Adrenal gland (tissue), 12 donors: Measurements from ENCODE around the gene AFDN. TPM values are rescaled to one million over a fixed set of nuclear protein-coding genes. Genes with fewer than 3 reads are reported as not detected.

ENCODE experiments used
- DNase-seq, 7 donors: peaks; one replicate each; pipeline ENCODE4 v3.0.0-alpha.2; 2019 to 2020
- H3K27ac ChIP-seq, 5 donors: fragments of 200-600 bp; sonication (generic) in 4 of 5; 1 replicate in 3 of 5; 2 replicates in 2 of 5; pipeline versions ENCODE4 v1.5.1 to v1.8.0; 2016 to 2020; ENCODE audit warnings: mild to moderate bottlenecking in 1 of 5
- H3K27me3 ChIP-seq: fragments of 200-600 bp; 2 replicates; pipeline ENCODE4 v1.8.0; 2021
- H3K36me3 ChIP-seq, 2 donors: fragments of 200-600 bp; replicated peaks in 1 of 2; 1 replicate in 1 of 2; 2 replicates in 1 of 2; pipeline versions ENCODE4 v1.5.1 to v1.8.0; 2018 to 2022
- H3K4me1 ChIP-seq, 2 donors: fragments of 200-600 bp; replicated peaks in 1 of 2; 1 replicate in 1 of 2; 2 replicates in 1 of 2; pipeline versions ENCODE4 v1.5.1 to v1.8.0; 2018 to 2021
- H3K4me3 ChIP-seq, 4 donors: fragments of 200-600 bp; sonication (generic) in 3 of 4; one replicate each; pipeline ENCODE4 v1.5.1; 2016 to 2018
- H3K9me3 ChIP-seq, 3 donors: fragments of 200-600 bp; sonication (generic) in 1 of 3; replicated peaks in 1 of 3; 1 replicate in 2 of 3; 2 replicates in 1 of 3; pipeline versions ENCODE4 v1.5.1 to v1.8.0; 2016 to 2021
- POLR2A ChIP-seq, 2 donors: fragments of 450-650 bp; IDR thresholded peaks; one replicate each; pipeline ENCODE4 v1.6.1; 2017; ENCODE audit warnings: antibody characterized with exemption in 2 of 2, mild to moderate bottlenecking in 2 of 2, moderate library complexity in 1 of 2
- WGBS, 4 donors: extraction: QIAGEN DNeasy Blood & Tissue Kit in 2 of 4; methylation state at CpG; one replicate each; pipeline versions ENCODE4 v1.1.5 to v1.1.7; 2013 to 2017; 5-methylcytosine and 5-hydroxymethylcytosine counted together
- intact Hi-C, 2 donors: fragments of 100-400 bp; cut with DNase I; formaldehyde crosslinking; loops; one replicate each; pipeline versions ENCODE4 v1.14.1 to v1.15.0; 2022 to 2023
- polyA plus RNA-seq, 3 donors: library from polyadenylated mRNA; stranded (reverse); fragments of 200-250 nt in 2 of 3; fragments of 350-450 nt in 1 of 3; fragmentation: Illumina TruSeq in 1 of 3; extraction: RNeasy Lipid Tissue Mini Kit (QIAGEN cat#74804) in 1 of 3; gene quantifications; one replicate each; pipeline ENCODE4 v1.2.3, GENCODE V29; 2013 to 2014
- total RNA-seq, 9 donors: library from RNA; depleted of rRNA in 4 of 9; stranded (reverse); fragments of >200 nt in 4 of 9; fragments of 120-200 nt in 1 of 9; fragmentation: NEBNext Ultra II Directional in 1 of 9; extraction: Animal tissue kit (Norgen Biotek cat#: 25700) in 1 of 9; gene quantifications; one replicate each; pipeline versions ENCODE4 v1.1.0 to v1.2.4, GENCODE V29; 2013 to 2023
- TF ChIP-seq, protein P1 (sequence below), 6 experiments: fragments of 450-650 bp in 4 of 6; fragments of 200-600 bp in 2 of 6; sonication (generic) in 1 of 6; IDR thresholded peaks; 1 replicate in 5 of 6; 2 replicates in 1 of 6; pipeline versions ENCODE4 v1.5.1 to v1.8.0; 2016 to 2021; ENCODE audit warnings: antibody characterized with exemption in 6 of 6, mild to moderate bottlenecking in 2 of 6, moderate library complexity in 1 of 6
- donor health status: healthy with polysubstance abuse.
- donor health status: Bipolar disorder and iron deficiency.
- donor health status: DM: yes; HTN: yes; CAD: no.
- donor health status: DM: no; HTN: no; CAD: no.
- donor health status: DM: no; HTN: no; CAD: no.
- donor health status: DM: yes; HTN: yes; CAD: no.

AFDN gene
- total and polyA plus RNA-seq, 12 donors = 15.2 to 47.1 (median 39.3) TPM

DNA sequence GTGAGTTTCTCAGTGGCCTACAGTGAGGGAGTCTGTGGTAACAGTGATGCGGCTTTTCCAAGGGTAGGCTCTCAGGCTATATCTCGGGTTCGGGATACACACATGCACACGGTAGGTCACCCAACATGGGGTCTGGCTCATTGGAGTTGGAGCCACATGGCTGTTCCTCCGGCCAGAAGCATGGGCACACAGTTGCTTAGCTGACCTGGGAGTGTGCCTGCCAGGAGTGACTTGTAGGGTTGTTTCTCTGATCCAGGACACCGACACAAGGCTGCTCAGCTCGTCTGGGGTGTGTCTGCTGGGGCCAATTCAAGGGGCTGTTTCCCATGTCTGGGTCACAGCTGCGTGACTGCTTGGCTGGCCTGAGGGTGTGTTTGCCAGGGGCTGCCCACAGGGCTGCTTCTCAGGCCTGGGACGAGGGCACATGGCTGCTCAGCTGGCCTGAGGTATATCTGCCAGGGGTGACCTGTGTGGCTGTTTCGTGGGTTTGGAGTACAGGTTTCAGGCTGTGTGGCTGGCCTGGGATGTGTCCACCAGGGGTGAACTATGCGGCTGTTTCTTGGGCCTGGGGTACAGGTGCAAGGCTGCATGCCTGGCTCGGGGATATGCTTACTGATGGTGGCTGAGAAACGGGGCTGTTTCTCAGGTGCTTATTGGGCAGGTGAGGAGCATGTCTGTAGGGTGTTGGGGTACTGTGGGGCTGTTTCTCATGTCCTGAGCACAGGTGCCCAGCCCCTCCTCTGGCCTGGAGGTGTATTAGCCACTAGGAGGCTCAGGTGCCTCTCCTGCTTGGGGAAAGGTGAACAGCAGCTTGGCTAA is 185.9 kb downstream of the AFDN start:
- TF ChIP-seq, protein P1, sequence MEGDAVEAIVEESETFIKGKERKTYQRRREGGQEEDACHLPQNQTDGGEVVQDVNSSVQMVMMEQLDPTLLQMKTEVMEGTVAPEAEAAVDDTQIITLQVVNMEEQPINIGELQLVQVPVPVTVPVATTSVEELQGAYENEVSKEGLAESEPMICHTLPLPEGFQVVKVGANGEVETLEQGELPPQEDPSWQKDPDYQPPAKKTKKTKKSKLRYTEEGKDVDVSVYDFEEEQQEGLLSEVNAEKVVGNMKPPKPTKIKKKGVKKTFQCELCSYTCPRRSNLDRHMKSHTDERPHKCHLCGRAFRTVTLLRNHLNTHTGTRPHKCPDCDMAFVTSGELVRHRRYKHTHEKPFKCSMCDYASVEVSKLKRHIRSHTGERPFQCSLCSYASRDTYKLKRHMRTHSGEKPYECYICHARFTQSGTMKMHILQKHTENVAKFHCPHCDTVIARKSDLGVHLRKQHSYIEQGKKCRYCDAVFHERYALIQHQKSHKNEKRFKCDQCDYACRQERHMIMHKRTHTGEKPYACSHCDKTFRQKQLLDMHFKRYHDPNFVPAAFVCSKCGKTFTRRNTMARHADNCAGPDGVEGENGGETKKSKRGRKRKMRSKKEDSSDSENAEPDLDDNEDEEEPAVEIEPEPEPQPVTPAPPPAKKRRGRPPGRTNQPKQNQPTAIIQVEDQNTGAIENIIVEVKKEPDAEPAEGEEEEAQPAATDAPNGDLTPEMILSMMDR (IDR thresholded peaks at IDR 0.05) = no peak
- no peak for TF ChIP-seq POLR2A (IDR thresholded peaks at IDR 0.05)
- 70 to 93% (median 82%) methylated on average over 5 to 13 of the region's 13 CpGs for WGBS, 4 donors
- intact Hi-C loops = no loop called here
- Histone ChIP-seq H3K36me3 (no peaks in the 10 kb centered on the region), H3K4me1 (peaks cover 0 to 5% of the 10 kb centered on the region in 2 donors), H3K9me3 (peaks cover 0 to 12% (median 8%) of the 10 kb centered on the region in 3 donors), H3K4me3 (no peak overlapping the region), H3K27me3 (no peaks in the 10 kb centered on the region), H3K27ac (no peak overlapping the region)
- peak in 1 of 7 donors; percentile 23 for DNase-seq

DNA sequence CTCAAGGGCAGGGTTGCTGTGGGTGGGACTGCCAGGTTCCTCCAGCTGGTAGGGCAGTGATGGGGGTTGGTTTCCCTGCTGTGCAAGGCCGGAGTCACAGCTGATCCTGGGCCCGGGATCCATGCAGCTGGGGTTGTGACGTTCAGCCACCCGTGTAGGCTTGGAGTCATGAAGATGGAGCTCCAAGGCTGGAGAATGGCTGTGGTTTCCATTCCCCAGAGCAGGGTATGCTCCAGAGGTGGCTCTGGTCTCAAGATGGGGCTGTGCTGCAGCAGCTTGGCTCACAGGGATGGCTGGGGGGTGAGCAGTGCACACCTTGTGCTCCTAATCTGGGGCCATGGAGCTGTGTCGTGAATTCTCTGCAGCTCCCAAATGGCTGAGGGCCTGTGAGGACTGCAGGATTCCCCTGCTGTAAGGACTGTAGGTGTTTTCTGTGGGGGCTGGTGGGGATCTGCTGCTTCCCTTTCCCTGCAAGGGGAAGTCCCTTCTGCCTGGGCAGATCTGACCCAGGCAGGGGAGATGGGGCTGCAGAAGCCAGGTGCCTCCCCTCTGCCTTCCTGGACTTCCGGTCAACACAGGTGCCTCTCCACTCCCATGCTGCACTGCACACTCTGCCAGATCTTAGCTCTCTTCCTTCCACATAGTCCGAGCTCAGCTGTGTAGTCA is 186.7 kb downstream of the AFDN start:
- intact Hi-C loops = no loop called here
- WGBS, 4 donors = 77 to 87% (median 78%) methylated on average over 5 to 7 of the region's 7 CpGs
- Histone ChIP-seq H3K9me3 (peaks cover 0 to 12% (median 8%) of the 10 kb centered on the region in 3 donors), H3K4me1 (peaks cover 0 to 5% of the 10 kb centered on the region in 2 donors), H3K27me3 (no peaks in the 10 kb centered on the region), H3K4me3 (no peak overlapping the region), H3K27ac (no peak overlapping the region), H3K36me3 (no peaks in the 10 kb centered on the region)
- TF ChIP-seq, protein P1 (IDR thresholded peaks at IDR 0.05) = no peak
- no peak for TF ChIP-seq POLR2A (IDR thresholded peaks at IDR 0.05)
- DNase-seq = peak in 1 of 7 donors; percentile 23

DNA sequence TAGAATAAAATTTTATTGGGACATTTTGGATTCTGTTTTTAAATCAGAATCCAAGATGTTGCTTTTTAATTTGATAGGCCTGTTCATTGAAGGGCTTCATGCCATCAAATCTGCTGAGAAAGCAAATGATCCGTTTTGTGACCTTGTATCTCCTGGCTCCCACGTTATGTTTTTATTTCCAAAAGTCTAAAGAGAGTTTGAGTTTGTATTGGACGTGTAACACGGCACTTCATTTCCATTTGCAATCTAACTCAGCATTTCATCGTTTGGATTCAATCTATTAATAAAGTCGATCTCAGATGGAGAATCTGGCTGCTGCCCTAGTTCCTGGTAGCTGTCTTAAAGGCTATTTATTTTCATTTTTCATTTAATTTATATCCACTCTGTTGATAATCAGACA is 187.7 kb downstream of the AFDN start:
- Histone ChIP-seq H3K36me3 (no peaks in the 10 kb centered on the region), H3K4me1 (peaks cover 0 to 5% of the 10 kb centered on the region in 2 donors), H3K4me3 (no peak overlapping the region), H3K27ac (no peak overlapping the region), H3K9me3 (peaks cover 0 to 12% (median 8%) of the 10 kb centered on the region in 3 donors), H3K27me3 (no peaks in the 10 kb centered on the region)
- DNase-seq = no peak
- intact Hi-C loops = no loop called here
- TF ChIP-seq, protein P1 (IDR thresholded peaks at IDR 0.05) = no peak
- no peak for TF ChIP-seq POLR2A (IDR thresholded peaks at IDR 0.05)
- 31 to 40% (median 37%) methylated on average over 6 of the region's 6 CpGs for WGBS, 4 donors

DNA sequence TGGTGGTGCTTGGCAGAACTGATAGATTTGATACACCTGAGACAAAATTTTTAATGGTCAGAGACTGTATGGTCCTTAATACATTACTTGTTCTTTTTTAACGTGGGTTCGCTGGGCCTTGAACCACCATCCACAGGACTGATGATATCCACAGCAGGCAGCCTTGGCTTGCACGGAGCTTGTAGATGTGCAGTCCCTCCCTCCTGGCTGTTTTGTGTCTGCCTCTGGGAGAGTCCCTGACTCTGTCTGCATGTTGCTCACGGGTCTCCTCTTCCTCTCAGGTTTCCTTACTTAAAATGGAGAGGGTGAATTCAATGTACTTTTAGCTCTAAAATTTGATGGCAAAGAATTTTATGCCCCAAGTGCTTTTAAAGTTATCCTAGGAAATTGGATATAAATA is 188.3 kb downstream of the AFDN start:
- WGBS, 4 donors = 68 to 82% (median 71%) methylated on average over 4 of the region's 4 CpGs
- intact Hi-C loops = no loop called here
- no peak overlapping the region for H3K4me3 ChIP-seq
- peaks cover 0 to 12% (median 8%) of the 10 kb centered on the region in 3 donors for H3K9me3 ChIP-seq
- peak in 1 of 7 donors; percentile 28 for DNase-seq
- TF ChIP-seq, protein P1 (IDR thresholded peaks at IDR 0.05) = no peak
- TF ChIP-seq POLR2A (IDR thresholded peaks at IDR 0.05) = no peak
- H3K36me3 ChIP-seq = no peaks in the 10 kb centered on the region
- H3K4me1 ChIP-seq = peaks cover 0 to 5% of the 10 kb centered on the region in 2 donors
- no peak overlapping the region for H3K27ac ChIP-seq
- no peaks in the 10 kb centered on the region for H3K27me3 ChIP-seq
